HepG2 (cell line): ENCODE measurements around the gene ENG. TPM values are rescaled to one million over a fixed set of nuclear protein-coding genes. Genes with fewer than 3 reads are reported as not detected.
A peak's percentile ranks its signal among the peaks of the same experiment; 100 is the strongest.

Source experiments
- ETV6 ChIP-seq: sonication (generic); formaldehyde crosslinking; conservative IDR thresholded peaks from 2 replicates; pipeline ENCODE4 v1.4.0; 2020; ENCODE audit warnings: missing genetic modification reagents
- MIER3 ChIP-seq: IDR thresholded peaks from 2 replicates; pipeline ENCODE4 v1.6.1; 2016; ENCODE audit warnings: missing compliant biosample characterization, borderline replicate concordance
- NFKBIZ ChIP-seq: IDR thresholded peaks from 2 replicates; pipeline ENCODE4 v1.6.1; 2018; ENCODE audit warnings: missing genetic modification reagents, missing compliant biosample characterization
- NKX3-1 ChIP-seq: sonication (generic); formaldehyde crosslinking; IDR thresholded peaks from 2 replicates; pipeline ENCODE4 v1.5.0; 2020; ENCODE audit warnings: missing genetic modification reagents
- REL ChIP-seq: sonication (generic); formaldehyde crosslinking; conservative IDR thresholded peaks from 2 replicates; pipeline ENCODE4 v1.8.0; 2022; ENCODE audit warnings: mild to moderate bottlenecking, missing genetic modification reagents, moderate library complexity
- SOX5 ChIP-seq: IDR thresholded peaks from 2 replicates; pipeline ENCODE4 v1.6.1; 2016; ENCODE audit warnings: borderline replicate concordance
- SSRP1 ChIP-seq: IDR thresholded peaks from 2 replicates; pipeline ENCODE4 v1.6.1; 2016; ENCODE audit warnings: control low read depth
- YEATS2 ChIP-seq: sonication (generic); formaldehyde crosslinking; IDR thresholded peaks from 2 replicates; pipeline ENCODE4 v1.4.0; 2020; ENCODE audit warnings: missing genetic modification reagents, borderline replicate concordance
- ZNF607 ChIP-seq: sonication (generic); formaldehyde crosslinking; IDR thresholded peaks from 2 replicates; pipeline ENCODE4 v1.5.1; 2020; ENCODE audit warnings: missing genetic modification reagents, mild to moderate bottlenecking, borderline replicate concordance
- ZNF891 ChIP-seq: sonication (generic); formaldehyde crosslinking; IDR thresholded peaks from 2 replicates; pipeline ENCODE4 v1.5.0; 2020; ENCODE audit warnings: mild to moderate bottlenecking, missing genetic modification reagents
- polyA plus RNA-seq, 8 experiments: library from polyadenylated mRNA; depleted of rRNA in 3 of 8; stranded (reverse) in 7 of 8; unstranded in 1 of 8; fragments of >200 nt; fragmentation: Illumina TruSeq in 4 of 8; extraction: Trizol in 4 of 8; gene quantifications; 2 replicates each; pipeline versions ENCODE4 v1.2.1 to v1.2.3, GENCODE V29; 2011 to 2016; ENCODE audit warnings: low read depth in 4 of 8, missing spikeins in 1 of 8, mixed read lengths in 1 of 8; ENCODE audit not compliant: insufficient read depth in 1 of 8
- total RNA-seq, 5 experiments: library from RNA; depleted of rRNA; stranded (reverse); fragments of >200 nt; fragmentation: Illumina TruSeq; extraction: Trizol; gene quantifications; 2 replicates each; pipeline ENCODE4 v1.2.3, GENCODE V29; 2016; ENCODE audit warnings: low read depth in 1 of 5
- TF ChIP-seq, protein P1 (sequence below): sonication (generic); formaldehyde crosslinking; IDR thresholded peaks from 2 replicates; pipeline ENCODE4 v1.5.1; 2020; ENCODE audit warnings: mild to moderate bottlenecking, missing genetic modification reagents, moderate library complexity
- TF ChIP-seq, protein P2 (sequence below): sonication (generic); formaldehyde crosslinking; IDR thresholded peaks from 2 replicates; pipeline ENCODE4 v1.4.0; 2020; ENCODE audit warnings: missing genetic modification reagents, borderline replicate concordance
- TF ChIP-seq, protein P3 (sequence below): IDR thresholded peaks from 2 replicates; pipeline ENCODE4 v1.6.1; 2016
- TF ChIP-seq, protein P4 (sequence below): IDR thresholded peaks from 2 replicates; pipeline ENCODE4 v1.6.1; 2012; ENCODE audit warnings: low read length, improper control_type of control experiment

ENG gene
- total and polyA plus RNA-seq, 2 of the 13 experiments (the other 11 are each of a cell fraction or from before 2014, with no cell fraction given): 0.02 to 1.1 TPM

DNA sequence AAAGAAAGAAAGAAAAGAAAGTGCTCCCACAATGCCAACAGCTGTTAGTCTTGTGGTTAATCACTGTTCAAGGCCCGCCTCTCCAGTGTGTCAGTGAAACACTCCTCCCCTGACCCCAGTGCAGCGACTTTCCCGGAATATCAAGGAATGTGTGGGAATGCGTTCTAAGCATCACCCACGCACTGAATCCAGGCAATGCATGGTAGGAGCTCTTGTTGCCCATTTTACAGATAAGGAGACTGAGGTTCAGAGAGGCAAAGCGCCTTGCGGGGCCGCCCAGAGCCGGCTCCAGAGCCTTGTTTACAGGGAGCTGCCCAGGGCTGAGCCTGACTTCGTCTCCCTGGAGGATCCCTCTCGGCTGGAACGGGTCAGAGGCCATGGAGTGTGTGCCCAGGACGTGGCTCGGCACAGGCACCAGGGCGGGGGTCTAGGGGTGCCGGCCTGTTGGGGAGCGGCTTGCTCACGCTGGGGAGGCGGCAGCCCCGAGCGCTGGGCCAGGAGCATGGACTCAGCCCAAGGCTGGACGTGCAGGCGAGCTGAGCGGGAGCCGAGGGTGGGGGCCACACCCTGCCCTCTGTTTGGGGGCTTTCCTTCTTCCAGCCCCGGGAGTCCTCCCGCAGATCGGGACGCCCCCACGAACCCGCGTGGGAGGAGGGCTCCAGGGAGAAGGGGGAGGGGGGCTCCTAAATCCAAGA is 44.1 kb upstream of the ENG start (continued):
- TF ChIP-seq, protein P1, sequence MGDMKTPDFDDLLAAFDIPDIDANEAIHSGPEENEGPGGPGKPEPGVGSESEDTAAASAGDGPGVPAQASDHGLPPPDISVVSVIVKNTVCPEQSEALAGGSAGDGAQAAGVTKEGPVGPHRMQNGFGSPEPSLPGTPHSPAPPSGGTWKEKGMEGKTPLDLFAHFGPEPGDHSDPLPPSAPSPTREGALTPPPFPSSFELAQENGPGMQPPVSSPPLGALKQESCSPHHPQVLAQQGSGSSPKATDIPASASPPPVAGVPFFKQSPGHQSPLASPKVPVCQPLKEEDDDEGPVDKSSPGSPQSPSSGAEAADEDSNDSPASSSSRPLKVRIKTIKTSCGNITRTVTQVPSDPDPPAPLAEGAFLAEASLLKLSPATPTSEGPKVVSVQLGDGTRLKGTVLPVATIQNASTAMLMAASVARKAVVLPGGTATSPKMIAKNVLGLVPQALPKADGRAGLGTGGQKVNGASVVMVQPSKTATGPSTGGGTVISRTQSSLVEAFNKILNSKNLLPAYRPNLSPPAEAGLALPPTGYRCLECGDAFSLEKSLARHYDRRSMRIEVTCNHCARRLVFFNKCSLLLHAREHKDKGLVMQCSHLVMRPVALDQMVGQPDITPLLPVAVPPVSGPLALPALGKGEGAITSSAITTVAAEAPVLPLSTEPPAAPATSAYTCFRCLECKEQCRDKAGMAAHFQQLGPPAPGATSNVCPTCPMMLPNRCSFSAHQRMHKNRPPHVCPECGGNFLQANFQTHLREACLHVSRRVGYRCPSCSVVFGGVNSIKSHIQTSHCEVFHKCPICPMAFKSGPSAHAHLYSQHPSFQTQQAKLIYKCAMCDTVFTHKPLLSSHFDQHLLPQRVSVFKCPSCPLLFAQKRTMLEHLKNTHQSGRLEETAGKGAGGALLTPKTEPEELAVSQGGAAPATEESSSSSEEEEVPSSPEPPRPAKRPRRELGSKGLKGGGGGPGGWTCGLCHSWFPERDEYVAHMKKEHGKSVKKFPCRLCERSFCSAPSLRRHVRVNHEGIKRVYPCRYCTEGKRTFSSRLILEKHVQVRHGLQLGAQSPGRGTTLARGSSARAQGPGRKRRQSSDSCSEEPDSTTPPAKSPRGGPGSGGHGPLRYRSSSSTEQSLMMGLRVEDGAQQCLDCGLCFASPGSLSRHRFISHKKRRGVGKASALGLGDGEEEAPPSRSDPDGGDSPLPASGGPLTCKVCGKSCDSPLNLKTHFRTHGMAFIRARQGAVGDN (CRISPR knock-in tag): peak; percentile 71
- no peak for TF ChIP-seq ZNF607 (CRISPR knock-in tag)
- no peak for TF ChIP-seq MIER3 (CRISPR knock-in tag)
- TF ChIP-seq ZNF891 (CRISPR knock-in tag): 0 out of 2 replicates have a peak, but pooled peaks have one; percentile 26
- no peak for TF ChIP-seq NKX3-1
- TF ChIP-seq, protein P2, sequence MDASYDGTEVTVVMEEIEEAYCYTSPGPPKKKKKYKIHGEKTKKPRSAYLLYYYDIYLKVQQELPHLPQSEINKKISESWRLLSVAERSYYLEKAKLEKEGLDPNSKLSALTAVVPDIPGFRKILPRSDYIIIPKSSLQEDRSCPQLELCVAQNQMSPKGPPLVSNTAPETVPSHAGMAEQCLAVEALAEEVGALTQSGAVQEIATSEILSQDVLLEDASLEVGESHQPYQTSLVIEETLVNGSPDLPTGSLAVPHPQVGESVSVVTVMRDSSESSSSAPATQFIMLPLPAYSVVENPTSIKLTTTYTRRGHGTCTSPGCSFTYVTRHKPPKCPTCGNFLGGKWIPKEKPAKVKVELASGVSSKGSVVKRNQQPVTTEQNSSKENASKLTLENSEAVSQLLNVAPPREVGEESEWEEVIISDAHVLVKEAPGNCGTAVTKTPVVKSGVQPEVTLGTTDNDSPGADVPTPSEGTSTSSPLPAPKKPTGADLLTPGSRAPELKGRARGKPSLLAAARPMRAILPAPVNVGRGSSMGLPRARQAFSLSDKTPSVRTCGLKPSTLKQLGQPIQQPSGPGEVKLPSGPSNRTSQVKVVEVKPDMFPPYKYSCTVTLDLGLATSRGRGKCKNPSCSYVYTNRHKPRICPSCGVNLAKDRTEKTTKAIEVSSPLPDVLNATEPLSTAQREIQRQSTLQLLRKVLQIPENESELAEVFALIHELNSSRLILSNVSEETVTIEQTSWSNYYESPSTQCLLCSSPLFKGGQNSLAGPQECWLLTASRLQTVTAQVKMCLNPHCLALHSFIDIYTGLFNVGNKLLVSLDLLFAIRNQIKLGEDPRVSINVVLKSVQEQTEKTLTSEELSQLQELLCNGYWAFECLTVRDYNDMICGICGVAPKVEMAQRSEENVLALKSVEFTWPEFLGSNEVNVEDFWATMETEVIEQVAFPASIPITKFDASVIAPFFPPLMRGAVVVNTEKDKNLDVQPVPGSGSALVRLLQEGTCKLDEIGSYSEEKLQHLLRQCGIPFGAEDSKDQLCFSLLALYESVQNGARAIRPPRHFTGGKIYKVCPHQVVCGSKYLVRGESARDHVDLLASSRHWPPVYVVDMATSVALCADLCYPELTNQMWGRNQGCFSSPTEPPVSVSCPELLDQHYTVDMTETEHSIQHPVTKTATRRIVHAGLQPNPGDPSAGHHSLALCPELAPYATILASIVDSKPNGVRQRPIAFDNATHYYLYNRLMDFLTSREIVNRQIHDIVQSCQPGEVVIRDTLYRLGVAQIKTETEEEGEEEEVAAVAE (CRISPR knock-in tag): 0 out of 2 replicates have a peak, but pooled peaks have one; percentile 23
- no peak; the same call in 1 of the 2 replicates for TF ChIP-seq YEATS2 (CRISPR knock-in tag)
- TF ChIP-seq, protein P3, sequence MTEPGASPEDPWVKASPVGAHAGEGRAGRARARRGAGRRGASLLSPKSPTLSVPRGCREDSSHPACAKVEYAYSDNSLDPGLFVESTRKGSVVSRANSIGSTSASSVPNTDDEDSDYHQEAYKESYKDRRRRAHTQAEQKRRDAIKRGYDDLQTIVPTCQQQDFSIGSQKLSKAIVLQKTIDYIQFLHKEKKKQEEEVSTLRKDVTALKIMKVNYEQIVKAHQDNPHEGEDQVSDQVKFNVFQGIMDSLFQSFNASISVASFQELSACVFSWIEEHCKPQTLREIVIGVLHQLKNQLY: no peak
- TF ChIP-seq SSRP1 (CRISPR knock-in tag): no peak
- no peak for TF ChIP-seq SOX5 (CRISPR knock-in tag)
- no peak for TF ChIP-seq REL
- TF ChIP-seq ETV6: no peak
- TF ChIP-seq, protein P4, sequence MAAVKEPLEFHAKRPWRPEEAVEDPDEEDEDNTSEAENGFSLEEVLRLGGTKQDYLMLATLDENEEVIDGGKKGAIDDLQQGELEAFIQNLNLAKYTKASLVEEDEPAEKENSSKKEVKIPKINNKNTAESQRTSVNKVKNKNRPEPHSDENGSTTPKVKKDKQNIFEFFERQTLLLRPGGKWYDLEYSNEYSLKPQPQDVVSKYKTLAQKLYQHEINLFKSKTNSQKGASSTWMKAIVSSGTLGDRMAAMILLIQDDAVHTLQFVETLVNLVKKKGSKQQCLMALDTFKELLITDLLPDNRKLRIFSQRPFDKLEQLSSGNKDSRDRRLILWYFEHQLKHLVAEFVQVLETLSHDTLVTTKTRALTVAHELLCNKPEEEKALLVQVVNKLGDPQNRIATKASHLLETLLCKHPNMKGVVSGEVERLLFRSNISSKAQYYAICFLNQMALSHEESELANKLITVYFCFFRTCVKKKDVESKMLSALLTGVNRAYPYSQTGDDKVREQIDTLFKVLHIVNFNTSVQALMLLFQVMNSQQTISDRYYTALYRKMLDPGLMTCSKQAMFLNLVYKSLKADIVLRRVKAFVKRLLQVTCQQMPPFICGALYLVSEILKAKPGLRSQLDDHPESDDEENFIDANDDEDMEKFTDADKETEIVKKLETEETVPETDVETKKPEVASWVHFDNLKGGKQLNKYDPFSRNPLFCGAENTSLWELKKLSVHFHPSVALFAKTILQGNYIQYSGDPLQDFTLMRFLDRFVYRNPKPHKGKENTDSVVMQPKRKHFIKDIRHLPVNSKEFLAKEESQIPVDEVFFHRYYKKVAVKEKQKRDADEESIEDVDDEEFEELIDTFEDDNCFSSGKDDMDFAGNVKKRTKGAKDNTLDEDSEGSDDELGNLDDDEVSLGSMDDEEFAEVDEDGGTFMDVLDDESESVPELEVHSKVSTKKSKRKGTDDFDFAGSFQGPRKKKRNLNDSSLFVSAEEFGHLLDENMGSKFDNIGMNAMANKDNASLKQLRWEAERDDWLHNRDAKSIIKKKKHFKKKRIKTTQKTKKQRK: no peak
- TF ChIP-seq NFKBIZ (CRISPR knock-in tag): no peak
